Measurements from ENCODE around the gene CCDC51.

- TF ChIP-seq RCOR1 (IDR thresholded peaks at IDR 0.05; ENCODE audit: low read length) (no peak), MAX (IDR thresholded peaks at IDR 0.05; ENCODE audit: low read depth) (no peak), RXRA (IDR thresholded peaks at IDR 0.05; ENCODE audit: borderline replicate concordance, low read depth) (no peak)
These were observed 20.6 kb upstream of the CCDC51 start for GRCh38 chr3:48460517-48460902.
